ENCODE data around the gene MMP20.

MMP20 gene

DNA sequence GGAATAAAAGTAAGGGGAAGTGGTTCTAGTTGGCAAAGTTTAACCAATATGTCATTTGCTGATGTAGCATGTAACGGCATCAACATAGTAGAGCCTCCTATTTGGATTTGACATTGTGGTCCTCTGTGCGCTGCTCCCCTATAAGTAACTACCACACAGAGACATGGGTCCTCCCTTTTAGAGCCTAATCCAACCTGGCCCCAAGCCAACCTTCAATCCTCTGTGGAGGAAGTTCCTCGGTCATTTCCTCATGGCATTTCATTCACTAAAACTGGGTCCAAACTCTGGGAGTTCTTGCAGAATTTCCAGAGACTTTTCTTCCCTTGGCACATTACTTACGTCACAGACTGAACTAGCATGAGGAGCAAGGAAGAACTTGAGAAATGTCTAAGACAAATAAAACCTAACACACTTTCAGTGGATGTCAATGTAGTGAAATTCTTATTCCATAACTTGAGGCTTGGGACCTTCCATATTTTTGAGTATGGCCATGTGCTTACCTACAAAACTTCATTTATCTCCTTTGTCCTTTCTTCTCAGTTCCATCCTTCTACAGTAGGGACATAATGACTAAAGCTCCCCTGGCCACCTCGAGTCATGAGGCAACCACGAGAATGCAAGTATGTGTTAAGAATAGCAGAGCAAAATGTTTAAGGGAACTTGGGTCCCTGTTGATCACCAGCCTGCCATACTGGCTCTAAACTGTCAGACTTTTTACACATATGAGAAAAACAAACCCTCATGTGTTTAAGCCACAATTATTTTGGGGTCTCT, 34.7 kb downstream of the MMP20 start:
- no peak for DNase-seq

- no peak for DNase-seq
These were observed 36.1 kb downstream of the MMP20 start for GRCh38 chr11:102589047-102589459.

GRCh38 chr11:102587722-102588121, 37.4 kb downstream of the MMP20 start:
- DNase-seq = no peak

DNA sequence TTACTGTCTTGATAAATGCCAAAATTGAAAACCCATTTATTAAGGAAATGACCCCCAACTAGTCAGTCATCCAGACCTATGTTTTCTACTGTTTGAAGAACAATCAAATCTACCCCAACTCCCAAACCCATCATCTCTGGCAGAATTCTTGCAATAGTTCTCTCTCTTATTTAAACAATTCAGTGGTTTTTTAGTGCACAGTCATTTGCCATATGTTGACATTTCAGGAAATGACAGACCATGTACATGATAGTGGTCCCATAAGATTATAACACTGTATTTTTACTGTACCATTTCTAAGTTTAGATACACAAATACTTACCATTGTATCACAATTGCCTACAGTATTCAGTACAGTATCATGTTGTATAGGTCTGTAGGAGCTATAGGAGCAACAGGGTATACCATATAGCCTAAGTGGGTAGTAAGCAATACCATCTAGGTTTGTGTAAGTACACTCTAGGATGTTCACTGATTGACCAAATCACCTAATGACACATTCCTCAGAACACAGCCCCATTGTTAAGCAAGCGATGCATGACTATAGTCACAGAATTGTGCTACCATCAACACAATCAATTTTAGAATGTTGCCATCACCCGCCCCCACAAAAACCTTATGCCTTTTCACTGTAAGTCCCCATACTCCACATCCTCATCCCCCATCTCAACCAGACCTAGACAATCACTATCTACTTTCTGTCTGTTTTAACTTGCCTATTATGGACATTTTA, 41.8 kb downstream of the MMP20 start:
- DNase-seq = no peak

DNA sequence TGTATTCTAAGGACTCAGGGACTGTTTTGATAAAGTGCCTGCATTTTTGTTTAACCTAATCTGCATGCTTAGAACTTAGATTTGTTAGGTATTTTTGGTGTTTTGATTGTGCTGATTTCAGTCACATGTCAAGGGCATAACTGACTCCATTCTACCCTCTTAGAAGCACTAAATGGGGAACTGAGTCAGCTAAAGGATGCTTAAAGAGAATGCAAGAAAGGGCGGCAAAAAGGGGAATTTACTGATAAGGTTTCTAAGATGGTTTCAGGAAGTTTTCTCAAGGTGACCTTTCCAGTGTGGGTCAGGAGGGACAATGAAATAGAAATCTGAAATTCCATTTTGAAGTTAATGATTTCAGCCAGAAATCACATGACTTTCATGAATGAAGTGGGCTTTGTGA, 43.0 kb downstream of the MMP20 start:
- DNase-seq = no peak

DNA sequence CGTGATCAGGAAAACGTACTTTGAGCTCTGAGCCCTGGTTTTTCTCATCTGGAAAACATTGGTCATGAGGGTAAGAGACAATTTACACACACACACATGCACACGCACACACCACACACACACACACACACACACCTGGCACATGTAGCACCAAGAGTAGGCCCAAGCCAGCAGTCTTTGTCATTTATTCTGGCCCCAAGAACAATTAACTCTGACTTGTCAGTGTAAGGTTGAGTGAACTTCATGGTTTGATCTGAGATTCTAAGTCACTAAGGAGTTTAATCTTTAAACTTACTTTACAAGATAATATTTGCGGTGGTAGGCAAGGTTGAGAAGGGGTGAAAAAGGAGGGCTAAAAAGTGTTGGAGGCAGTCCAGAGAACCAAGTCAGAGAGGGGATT, 44.1 kb downstream of the MMP20 start:
- no peak for DNase-seq

GRCh38 chr11:102580185-102580951, 44.8 kb downstream of the MMP20 start:
- no peak for DNase-seq

DNA sequence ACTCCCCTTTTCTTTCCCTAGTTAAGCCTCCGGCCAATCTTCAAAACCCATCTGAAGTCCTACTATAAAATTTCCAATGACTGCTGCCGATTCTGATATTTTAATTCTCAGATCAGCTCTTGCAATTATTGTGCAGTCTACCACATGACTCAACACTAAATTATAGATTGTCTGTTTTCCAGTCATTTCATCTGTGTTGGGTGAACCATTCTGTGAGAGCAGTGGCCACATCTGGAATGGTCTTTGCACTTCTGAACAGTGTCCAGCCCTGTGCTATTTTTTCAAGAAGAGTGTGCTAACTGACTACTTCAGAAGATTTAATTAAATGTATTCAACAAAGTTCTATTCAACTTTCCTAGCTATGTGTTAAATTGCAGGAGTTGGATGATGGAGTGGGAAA, 47.4 kb downstream of the MMP20 start:
- no peak for DNase-seq

DNA sequence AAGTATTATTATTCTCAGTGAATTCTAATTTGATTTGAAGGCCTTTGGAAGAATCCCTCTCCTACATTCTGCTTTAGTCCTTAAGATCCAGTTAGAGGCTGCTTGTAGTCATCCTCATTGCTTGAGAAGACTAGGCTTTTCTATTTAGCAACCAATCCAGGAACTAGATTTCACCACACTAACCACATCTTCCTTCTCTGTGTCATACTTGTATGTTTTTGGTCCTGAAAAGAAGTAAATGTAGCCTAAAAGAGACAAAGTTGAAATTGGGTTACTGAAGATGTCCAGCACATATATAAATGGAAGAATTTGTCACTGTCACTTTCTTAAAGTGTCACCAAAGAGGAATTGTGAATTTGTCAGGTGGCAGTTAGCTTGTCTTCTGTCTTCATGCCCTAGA, 48.0 kb downstream of the MMP20 start:
- DNase-seq = no peak

DNA sequence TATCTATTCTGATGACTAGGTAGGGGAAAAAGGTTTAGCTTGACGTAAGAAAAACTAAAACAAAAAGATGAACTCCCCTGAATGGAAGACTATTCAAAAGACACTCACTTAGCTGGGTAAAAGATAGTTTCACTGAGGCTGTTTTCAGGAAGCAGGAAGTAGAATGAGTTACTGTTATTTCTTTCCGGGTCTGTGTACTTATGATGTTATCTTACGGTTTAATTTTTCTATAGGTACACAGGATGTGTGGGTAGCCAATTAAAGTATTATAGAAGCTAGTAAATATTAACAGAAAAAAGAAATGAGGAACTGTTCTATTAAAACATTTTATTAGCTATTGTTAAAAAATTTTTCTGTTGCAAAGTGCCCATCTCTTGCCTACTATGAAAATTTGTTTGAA, 48.8 kb downstream of the MMP20 start:
- DNase-seq = no peak

- no peak for DNase-seq
These were observed 50.1 kb downstream of the MMP20 start for GRCh38 chr11:102575012-102575411.

DNA sequence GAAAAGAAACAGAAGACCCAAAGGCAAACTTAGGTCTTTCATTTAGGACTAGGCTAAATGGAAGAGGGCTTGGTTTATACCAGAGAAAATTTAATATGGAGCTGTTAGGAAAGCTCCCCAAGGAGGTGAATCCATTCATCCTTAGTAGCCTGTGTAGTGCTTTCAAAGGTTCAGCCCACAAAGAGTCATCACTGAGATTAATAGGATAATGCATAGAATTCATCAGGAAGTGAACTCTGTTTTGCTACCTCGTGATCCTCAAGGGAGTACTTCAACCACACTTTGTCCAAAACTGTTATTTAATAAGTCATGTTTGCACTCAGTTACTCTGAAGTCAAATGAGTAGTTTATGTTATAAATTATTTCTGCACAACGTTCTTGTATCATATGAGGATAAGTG, 51.3 kb downstream of the MMP20 start:
- no peak for DNase-seq

GRCh38 chr11:102572554-102573220, 52.4 kb downstream of the MMP20 start:
- no peak for DNase-seq

GRCh38 chr11:102568851-102569250, 56.3 kb downstream of the MMP20 start:
- no peak for DNase-seq

DNA sequence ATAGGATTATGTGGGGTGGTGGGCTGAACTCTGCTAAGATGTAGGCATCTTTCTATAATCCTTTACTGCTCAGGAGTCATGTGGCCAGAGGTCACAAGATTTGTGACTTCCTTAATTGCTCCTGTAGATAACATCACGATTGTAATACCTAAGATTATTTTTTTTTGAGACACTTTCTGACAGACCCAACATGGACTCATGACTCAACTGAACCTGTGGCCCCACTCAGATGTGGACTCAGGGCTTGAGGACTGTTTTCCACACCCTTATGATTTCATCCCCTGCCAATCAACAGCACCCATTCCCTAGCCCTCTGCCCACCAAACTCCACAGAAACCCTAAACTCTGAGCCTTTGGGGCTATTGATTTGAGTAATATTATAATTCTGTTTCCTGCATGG, 59.0 kb downstream of the MMP20 start:
- no peak for DNase-seq

DNA sequence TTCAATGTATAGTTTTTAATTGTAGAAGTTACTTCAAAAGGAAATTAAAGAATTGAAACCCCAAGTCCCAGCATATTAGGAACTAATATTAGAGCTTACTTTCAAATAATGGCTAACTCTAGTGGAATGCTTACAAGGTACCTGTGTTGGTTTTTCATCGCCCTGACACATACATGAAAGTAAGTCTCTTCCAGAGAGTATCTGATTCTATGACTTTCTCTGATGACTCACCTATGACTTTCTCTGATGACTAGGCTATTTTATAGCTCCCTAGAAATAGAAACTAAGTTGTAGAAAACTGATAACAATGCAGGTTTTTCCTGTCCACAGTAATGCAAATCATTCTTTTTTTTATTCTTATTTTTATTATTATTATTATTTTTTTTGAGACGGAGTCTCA, 61.0 kb downstream of the MMP20 start:
- DNase-seq = no peak

- no peak for DNase-seq
These were observed 63.5 kb downstream of the MMP20 start for GRCh38 chr11:102561636-102562035.

DNA sequence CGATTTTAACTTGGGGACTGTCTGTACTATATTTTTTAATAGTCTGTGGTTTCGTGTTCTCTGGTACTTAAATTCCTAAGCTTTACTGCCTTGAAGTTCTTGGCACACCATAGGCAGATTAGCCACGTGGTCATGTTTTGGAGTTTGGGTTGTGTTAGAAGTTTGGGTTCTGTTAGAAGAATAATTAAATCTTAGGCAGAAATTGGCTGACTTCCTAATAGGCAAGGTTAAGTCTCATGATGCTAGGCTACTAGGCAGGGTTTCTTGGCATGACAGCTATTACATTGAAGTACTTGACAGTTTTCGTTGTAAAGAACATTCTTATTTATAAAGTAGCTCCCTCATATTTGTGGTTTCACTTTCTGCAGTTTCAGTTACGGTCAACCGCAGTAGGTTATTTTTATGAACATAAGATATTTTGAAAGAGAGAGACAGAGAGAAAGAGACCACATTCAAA, 64.5 kb downstream of the MMP20 start:
- no peak for DNase-seq

DNA sequence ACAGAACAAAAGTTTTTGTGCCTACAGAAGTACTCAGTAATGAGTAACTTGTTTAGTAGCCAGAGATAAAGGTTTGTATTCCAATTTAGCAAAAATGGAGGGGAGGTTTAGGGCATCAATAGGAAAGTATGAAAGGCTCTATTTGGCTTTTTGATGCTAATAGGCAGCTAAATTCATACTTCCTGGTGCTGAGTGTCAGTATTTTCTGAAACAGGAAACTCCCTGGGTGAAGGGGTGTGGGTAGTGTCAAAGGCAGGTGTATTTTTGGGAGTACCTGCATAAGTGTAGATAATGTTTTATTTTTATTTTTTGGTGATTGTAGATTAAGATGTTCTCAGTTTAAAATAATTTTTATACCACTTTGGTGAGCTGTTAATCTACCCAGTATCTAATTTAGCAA, 65.3 kb downstream of the MMP20 start:
- no peak for DNase-seq

- DNase-seq = no peak
These were observed 70.0 kb downstream of the MMP20 start for GRCh38 chr11:102555091-102555490.

DNA sequence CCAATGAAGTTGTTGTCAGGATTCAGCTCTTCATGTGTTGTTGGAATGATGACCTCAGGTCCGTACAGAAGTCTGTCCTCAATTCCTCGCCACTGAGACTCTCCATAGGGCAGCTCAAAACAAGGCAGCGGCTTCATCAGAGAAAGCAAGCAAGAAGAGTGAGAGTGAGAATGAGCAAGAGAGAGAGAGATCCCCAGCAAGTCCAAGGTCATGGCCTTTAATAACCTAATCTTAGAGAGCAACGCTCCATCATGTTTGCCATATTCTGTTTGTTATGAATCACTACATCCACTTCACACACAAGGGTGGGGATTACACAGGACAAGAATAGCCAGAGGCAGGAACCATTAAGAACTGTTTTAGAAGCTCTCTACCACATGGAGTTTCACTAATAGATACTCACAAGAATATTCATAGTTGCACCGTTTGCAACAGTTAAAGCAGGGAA, 71.3 kb downstream of the MMP20 start:
- no peak for DNase-seq

DNA sequence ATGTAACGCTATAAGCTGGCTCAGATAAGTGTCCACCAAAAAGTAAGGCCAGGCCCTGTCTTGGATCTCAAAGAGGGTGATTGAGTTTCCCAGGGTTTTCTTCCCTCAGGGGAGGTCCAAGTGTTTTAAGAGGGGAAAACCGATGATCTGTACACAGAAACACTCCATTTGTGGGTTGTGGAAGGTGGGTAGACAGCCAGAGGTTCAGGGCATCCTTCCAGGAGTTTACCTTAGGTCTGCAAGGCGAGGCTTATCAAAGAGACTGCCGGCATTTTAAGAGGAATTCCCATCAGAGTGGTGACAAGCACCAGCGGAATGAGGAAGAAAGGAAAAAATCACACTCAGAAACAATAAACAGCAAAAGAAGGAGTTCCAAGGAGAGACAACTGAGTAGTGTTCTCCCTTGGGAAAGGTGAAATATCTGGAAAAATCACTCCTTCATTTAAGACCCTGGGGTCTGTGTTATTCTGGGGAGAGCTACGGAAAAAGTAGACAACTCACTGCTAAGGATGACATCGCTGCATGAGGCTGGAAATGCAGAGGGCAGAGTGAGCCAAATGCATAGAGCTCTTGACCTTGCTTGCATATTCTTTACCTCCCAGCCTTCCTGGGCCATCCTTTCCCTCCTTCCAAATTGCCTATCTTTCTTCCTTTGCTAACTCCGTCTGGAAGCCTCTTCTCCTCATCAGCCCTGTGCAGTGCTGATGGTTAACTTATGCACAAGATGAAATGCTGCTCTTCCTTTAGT, 72.5 kb downstream of the MMP20 start:
- no peak for DNase-seq
